GM12875 (cell line): ENCODE measurements around the gene AGO4.

ENCODE experiments used
- H3K4me3 ChIP-seq: one replicate; pipeline ENCODE4 v1.5.1; 2011; ENCODE audit warnings: low read depth, low read length, control low read depth
- TF ChIP-seq, protein P1 (sequence below): IDR thresholded peaks from 2 replicates; pipeline ENCODE4 v1.5.1; 2011; ENCODE audit warnings: low read depth, mild to moderate bottlenecking, control low read depth, inconsistent platforms, low read length, moderate library complexity, borderline replicate concordance; ENCODE audit not compliant: insufficient read depth

Gene AGO4

DNA sequence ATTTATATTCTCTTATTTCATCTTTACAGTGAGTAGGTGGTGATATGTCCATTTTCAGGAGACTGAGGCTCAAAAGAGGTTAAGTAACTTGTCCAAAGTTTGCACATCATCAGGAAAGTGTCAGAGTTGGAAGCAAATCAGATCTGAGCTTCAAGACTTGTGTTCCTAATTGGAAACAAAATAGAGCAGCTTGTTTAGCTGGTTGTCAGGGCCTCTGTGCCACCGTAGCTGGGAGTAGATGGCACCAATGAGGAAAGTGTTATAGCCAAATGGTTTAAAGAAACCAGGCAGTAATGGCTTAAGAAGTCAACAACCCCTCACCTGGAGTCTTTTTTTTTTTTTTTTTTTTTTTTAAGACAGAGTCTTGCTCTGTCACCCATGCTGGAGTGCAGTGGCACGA lies 94.9 kb downstream of the AGO4 start:
- TF ChIP-seq, protein P1, sequence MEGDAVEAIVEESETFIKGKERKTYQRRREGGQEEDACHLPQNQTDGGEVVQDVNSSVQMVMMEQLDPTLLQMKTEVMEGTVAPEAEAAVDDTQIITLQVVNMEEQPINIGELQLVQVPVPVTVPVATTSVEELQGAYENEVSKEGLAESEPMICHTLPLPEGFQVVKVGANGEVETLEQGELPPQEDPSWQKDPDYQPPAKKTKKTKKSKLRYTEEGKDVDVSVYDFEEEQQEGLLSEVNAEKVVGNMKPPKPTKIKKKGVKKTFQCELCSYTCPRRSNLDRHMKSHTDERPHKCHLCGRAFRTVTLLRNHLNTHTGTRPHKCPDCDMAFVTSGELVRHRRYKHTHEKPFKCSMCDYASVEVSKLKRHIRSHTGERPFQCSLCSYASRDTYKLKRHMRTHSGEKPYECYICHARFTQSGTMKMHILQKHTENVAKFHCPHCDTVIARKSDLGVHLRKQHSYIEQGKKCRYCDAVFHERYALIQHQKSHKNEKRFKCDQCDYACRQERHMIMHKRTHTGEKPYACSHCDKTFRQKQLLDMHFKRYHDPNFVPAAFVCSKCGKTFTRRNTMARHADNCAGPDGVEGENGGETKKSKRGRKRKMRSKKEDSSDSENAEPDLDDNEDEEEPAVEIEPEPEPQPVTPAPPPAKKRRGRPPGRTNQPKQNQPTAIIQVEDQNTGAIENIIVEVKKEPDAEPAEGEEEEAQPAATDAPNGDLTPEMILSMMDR, result no peak
- H3K4me3 ChIP-seq, result no peak overlapping the region
